ENCODE measurements around the gene LNP1. TPM values are rescaled to one million over a fixed set of nuclear protein-coding genes. Genes with fewer than 3 reads are reported as not detected.

LNP1 gene
- total and polyA plus RNA-seq, 2 of the 8 experiments (the other 6 are each of a cell fraction or from before 2014, with no cell fraction given), result 6.6 to 8.7 TPM

- TF ChIP-seq CHD7 (IDR thresholded peaks at IDR 0.05; ENCODE audit: insufficient replicate concordance, low read length) (no peak), RBBP5 (IDR thresholded peaks at IDR 0.05; ENCODE audit: borderline replicate concordance, low read depth, low read length) (no peak), TAF7 (optimal IDR thresholded peaks at IDR 0.05; ENCODE audit: borderline replicate concordance, low read depth, low read length) (no peak), TEAD4 (IDR thresholded peaks at IDR 0.05; ENCODE audit: low read depth, low read length) (no peak)
Measured at GRCh38 chr3:100489118-100489517, 87.8 kb downstream of the LNP1 start (continued).
